B cell (primary cell): Measurements from ENCODE around the gene VPS33B. TPM values are rescaled to one million over a fixed set of nuclear protein-coding genes. Genes with fewer than 3 reads are reported as not detected.
A peak's percentile ranks its signal among the peaks of the same experiment; 100 is the strongest.

ENCODE experiments used
- ATAC-seq: fragments of 200-7000 bp; cut with Tn5 transposase; one replicate; pipeline ENCODE4 v1.10.0; 2021; ENCODE audit warnings: low read depth, mild to moderate bottlenecking, moderate number of reproducible peaks, moderate library complexity
- CTCF ChIA-PET: fragments of 350-600 bp; sonication (Branson Sonifier 250); formaldehyde crosslinking; loops from one replicate; lab custom pipeline; 2021; ENCODE audit warnings: antibody characterized with exemption, inconsistent platforms; lab: Charles Lee
- POLR2A ChIA-PET: fragments of 350-600 bp; sonication (Branson Sonifier 250); formaldehyde crosslinking; loops from one replicate; lab custom pipeline; 2021; ENCODE audit warnings: antibody characterized with exemption; lab: Charles Lee
- DNase-seq: peaks from one replicate; pipeline ENCODE4 v3.0.0; 2013
- H2AFZ ChIP-seq: 2 replicates; pipeline ENCODE4 v1.6.1; 2012; ENCODE audit warnings: mild to moderate bottlenecking, low read depth, low read length; ENCODE audit not compliant: insufficient read depth, poor library complexity, severe bottlenecking
- H3K27ac ChIP-seq, 2 donors: 1 replicate in 1 of 2; 2 replicates in 1 of 2; pipeline ENCODE4 v1.5.1; 2012 to 2013; ENCODE audit warnings: low read length in 2 of 2, mild to moderate bottlenecking in 2 of 2, moderate library complexity in 1 of 2
- H3K27me3 ChIP-seq, 4 experiments: fragments of 200-600 bp in 1 of 4; sonication (generic) in 1 of 4; replicated peaks in 1 of 4; 1 replicate in 2 of 4; 2 replicates in 2 of 4; pipeline versions ENCODE4 v1.6.1 to v1.7.0; 2013 to 2016; ENCODE audit warnings: low read length in 3 of 4, mild to moderate bottlenecking in 2 of 4, mixed read lengths in 1 of 4, moderate library complexity in 1 of 4; ENCODE audit not compliant: insufficient read depth in 4 of 4, control insufficient read depth in 3 of 4; ENCODE audit errors: control extremely low read depth in 1 of 4
- H3K36me3 ChIP-seq, 2 experiments: replicated peaks in 1 of 2; 1 replicate in 1 of 2; 2 replicates in 1 of 2; pipeline versions ENCODE4 v1.6.1 to v1.7.1; 2013; ENCODE audit warnings: low read length in 1 of 2; ENCODE audit not compliant: insufficient read depth in 2 of 2, control insufficient read depth in 1 of 2; ENCODE audit errors: control extremely low read depth in 1 of 2, extremely low read depth in 1 of 2
- H3K4me1 ChIP-seq, 2 donors: fragments of 200-600 bp in 1 of 2; sonication (generic) in 1 of 2; 1 replicate in 1 of 2; 2 replicates in 1 of 2; pipeline versions ENCODE4 v1.5.1 to v1.6.1; 2013 to 2017; ENCODE audit warnings: low read length in 2 of 2; ENCODE audit not compliant: control insufficient read depth in 2 of 2, insufficient read depth in 2 of 2
- H3K4me2 ChIP-seq: replicated peaks from 2 replicates; pipeline ENCODE3; 2012; ENCODE audit warnings: mild to moderate bottlenecking, low read depth, low read length; ENCODE audit not compliant: poor library complexity, severe bottlenecking
- H3K4me3 ChIP-seq, 5 experiments: fragments of 200-600 bp in 1 of 5; sonication (generic) in 1 of 5; 1 replicate in 3 of 5; 2 replicates in 2 of 5; pipeline versions ENCODE4 v1.5.1 to v1.7.0; 2011 to 2016; ENCODE audit warnings: low read length in 4 of 5, mild to moderate bottlenecking in 4 of 5, low read depth in 2 of 5, control low read depth in 1 of 5, moderate library complexity in 1 of 5; ENCODE audit not compliant: insufficient read depth in 1 of 5; ENCODE audit errors: control extremely low read depth in 1 of 5, extremely low read depth in 1 of 5
- H3K79me2 ChIP-seq: fragments of 200-600 bp; sonication (generic); one replicate; pipeline ENCODE4 v1.6.0; 2016; ENCODE audit warnings: low read length; ENCODE audit not compliant: control insufficient read depth, insufficient read depth
- H3K9ac ChIP-seq: fragments of 200-600 bp; sonication (generic); 2 replicates; pipeline ENCODE4 v1.6.1; 2017; ENCODE audit warnings: mild to moderate bottlenecking, low read length, moderate library complexity
- H3K9me3 ChIP-seq, 3 donors: one replicate each; pipeline versions ENCODE4 v1.6.1 to v1.7.1; 2013; ENCODE audit warnings: low read length in 2 of 3; ENCODE audit not compliant: control insufficient read depth in 2 of 3, insufficient read depth in 1 of 3; ENCODE audit errors: control extremely low read depth in 1 of 3
- H4K20me1 ChIP-seq: 2 replicates; pipeline ENCODE4 v1.6.0; 2012; ENCODE audit warnings: mild to moderate bottlenecking, low read length; ENCODE audit not compliant: insufficient read depth, control insufficient read depth, poor library complexity, severe bottlenecking
- H3K27ac Mint-ChIP-seq: one replicate; pipeline ENCODE4 v1.8.0; 2021; ENCODE audit warnings: mixed read lengths
- H3K27me3 Mint-ChIP-seq: one replicate; pipeline ENCODE4 v1.8.0; 2021; ENCODE audit warnings: mixed read lengths
- H3K4me1 Mint-ChIP-seq: one replicate; pipeline ENCODE4 v1.8.0; 2021; ENCODE audit warnings: mixed read lengths
- H3K4me3 Mint-ChIP-seq: one replicate; pipeline ENCODE4 v1.8.0; 2021; ENCODE audit warnings: mixed read lengths
- H3K9me3 Mint-ChIP-seq: one replicate; pipeline ENCODE4 v1.8.0; 2022; ENCODE audit warnings: mixed read lengths; ENCODE audit not compliant: insufficient read depth
- EZH2 ChIP-seq: IDR thresholded peaks from 2 replicates; pipeline ENCODE4 v1.6.1; 2012; ENCODE audit warnings: borderline replicate concordance, low read depth, mild to moderate bottlenecking, moderate library complexity, low read length; ENCODE audit not compliant: insufficient read depth, poor library complexity, severe bottlenecking
- WGBS: methylation state at CpG from one replicate; pipeline ENCODE4 v1.1.5; 2013; ENCODE audit warnings: missing lambda C conversion rate; ENCODE audit not compliant: insufficient coverage; 5-methylcytosine and 5-hydroxymethylcytosine counted together
- intact Hi-C: fragments of 100-400 bp; cut with micrococcal nuclease; formaldehyde crosslinking; loops from one replicate; pipeline ENCODE4 v1.10.0; 2022
- polyA plus RNA-seq: library from polyadenylated mRNA; depleted of rRNA; stranded (reverse); fragments of >200 nt; gene quantifications from 2 replicates; pipeline ENCODE4 v1.2.3, GENCODE V29; 2012
- total RNA-seq, 2 donors: library from RNA; stranded (reverse); fragments of 120-200 nt in 1 of 2; gene quantifications; 1 replicate in 1 of 2; 2 replicates in 1 of 2; pipeline versions ENCODE4 v1.2.3 to v1.2.4, GENCODE V29; 2013 to 2022
- TF ChIP-seq, protein P1 (sequence below): fragments of 200-600 bp; IDR thresholded peaks from one replicate; pipeline ENCODE4 v1.8.0; 2022; ENCODE audit warnings: antibody characterized with exemption, mild to moderate bottlenecking

VPS33B gene
- total and polyA plus RNA-seq, 2 donors (not counting 1 experiment from before 2014, with no cell fraction given): 17.4 to 30.0 TPM

DNA sequence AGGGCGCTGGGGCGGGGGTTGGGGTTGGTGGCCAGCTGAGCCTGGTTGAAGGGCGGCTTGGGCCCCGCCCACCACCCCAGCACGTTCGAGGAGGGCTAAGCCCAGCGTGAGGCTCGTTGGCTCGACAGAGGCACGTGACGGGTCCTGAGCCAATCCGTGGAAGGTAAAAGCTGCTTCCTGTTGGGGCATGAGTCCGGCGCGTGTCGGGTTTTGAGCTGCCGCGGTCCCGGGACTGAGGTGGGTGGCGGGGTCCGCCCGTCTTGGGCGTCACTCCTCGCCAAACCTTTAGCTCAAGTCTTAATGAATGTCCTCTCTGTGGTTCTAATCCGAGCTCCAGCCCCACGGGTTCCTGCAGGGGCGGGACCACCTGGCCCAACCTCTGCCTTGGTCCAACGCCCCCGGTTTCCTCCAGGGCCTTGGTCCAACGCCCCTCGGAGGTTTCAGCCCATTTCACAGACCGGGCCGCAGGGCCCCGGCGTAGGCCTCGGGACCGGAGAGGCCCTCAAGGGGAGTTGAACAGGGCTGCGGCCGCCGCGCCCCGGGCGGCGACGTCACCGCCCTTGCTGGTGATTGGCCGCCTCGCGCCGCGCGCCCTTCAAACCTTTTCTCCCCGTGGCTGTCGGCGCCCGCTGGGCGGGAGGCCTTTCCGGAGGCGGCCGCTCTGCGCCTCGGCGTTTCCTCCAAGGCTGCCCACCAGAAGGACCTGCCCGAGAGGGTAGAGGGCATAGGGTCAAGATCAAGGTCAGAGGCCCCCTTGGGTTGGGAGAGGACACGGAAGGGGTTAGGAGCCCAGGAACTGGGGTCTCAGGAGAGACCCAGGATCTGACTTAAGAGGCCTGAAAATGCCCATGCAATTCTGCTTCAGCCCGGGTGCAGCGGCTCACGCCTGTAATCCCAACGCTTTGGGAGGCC is 67.4 kb downstream of the VPS33B start, which contains the start of gene RCCD1:
Gene RCCD1, plus strand, starts transcription at position 173 of the 912 bp plus-strand sequence. CDS start 1,851 bp downstream, outside the sequence.
- Histone ChIP-seq H3K79me2 (peaks cover 13% of the 10 kb centered on the region), H3K4me2 (peak within 1 kb of the TSS; percentile 89), H3K4me1 (peaks cover 16 to 24% of the 10 kb centered on the region in 2 donors), H3K9ac (peak within 1 kb of the TSS; percentile 97), H3K36me3 (peaks cover 0 to 25% of the 10 kb centered on the region in 2 experiments), H4K20me1 (peaks cover 12% of the 10 kb centered on the region), H3K27me3 (no peaks in the 10 kb centered on the region), H3K9me3 (no peaks in the 10 kb centered on the region), H2AFZ (peak within 1 kb of the TSS; percentile 95), H3K4me3 (peak within 1 kb of the TSS; percentile 69 to 93 (median 89)), H3K27ac (peak within 1 kb of the TSS; percentile 97)
- DNase-seq (peak; percentile 92), ATAC-seq (peak; percentile 95)
- H3K4me1 Mint-ChIP-seq: peaks cover 21% of the 10 kb centered on the region
- TF ChIP-seq EZH2: no peak
- TF ChIP-seq, protein P1, sequence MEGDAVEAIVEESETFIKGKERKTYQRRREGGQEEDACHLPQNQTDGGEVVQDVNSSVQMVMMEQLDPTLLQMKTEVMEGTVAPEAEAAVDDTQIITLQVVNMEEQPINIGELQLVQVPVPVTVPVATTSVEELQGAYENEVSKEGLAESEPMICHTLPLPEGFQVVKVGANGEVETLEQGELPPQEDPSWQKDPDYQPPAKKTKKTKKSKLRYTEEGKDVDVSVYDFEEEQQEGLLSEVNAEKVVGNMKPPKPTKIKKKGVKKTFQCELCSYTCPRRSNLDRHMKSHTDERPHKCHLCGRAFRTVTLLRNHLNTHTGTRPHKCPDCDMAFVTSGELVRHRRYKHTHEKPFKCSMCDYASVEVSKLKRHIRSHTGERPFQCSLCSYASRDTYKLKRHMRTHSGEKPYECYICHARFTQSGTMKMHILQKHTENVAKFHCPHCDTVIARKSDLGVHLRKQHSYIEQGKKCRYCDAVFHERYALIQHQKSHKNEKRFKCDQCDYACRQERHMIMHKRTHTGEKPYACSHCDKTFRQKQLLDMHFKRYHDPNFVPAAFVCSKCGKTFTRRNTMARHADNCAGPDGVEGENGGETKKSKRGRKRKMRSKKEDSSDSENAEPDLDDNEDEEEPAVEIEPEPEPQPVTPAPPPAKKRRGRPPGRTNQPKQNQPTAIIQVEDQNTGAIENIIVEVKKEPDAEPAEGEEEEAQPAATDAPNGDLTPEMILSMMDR: no peak
- POLR2A ChIA-PET: interaction anchor here (0.7 to 1.6 kb wide), 7 partner anchors 14 to 43 kb away, joined by 3 to 12 read pairs (median 5); partner anchors contain the start of genes HDDC3 and UNC45A
- peak within 1 kb of the TSS; percentile 90 for H3K4me3 Mint-ChIP-seq
- no peaks in the 10 kb centered on the region for H3K27me3 Mint-ChIP-seq
- H3K9me3 Mint-ChIP-seq: no peaks in the 10 kb centered on the region
- CTCF ChIA-PET: interaction anchor here (1.3 to 8.7 kb wide), 12 partner anchors 11 to 318 kb away, joined by 3 to 118 read pairs (median 7); partner anchors contain the start of genes HDDC3, UNC45A and VPS33B
- intact Hi-C loops: loop anchor here (1.0 to 5.0 kb wide), 4 partner anchors 20 to 67 kb away; partner anchors contain the start of genes PRC1, UNC45A and VPS33B
- peak within 1 kb of the TSS; percentile 92 for H3K27ac Mint-ChIP-seq
- 2% methylated on average over 69 of the region's 69 CpGs for WGBS
